Neural crest cell (in vitro differentiated cells): ENCODE measurements around the gene FAF1. TPM values are rescaled to one million over a fixed set of nuclear protein-coding genes. Genes with fewer than 3 reads are reported as not detected.

Source experiments
- DNase-seq: peaks from one replicate; pipeline ENCODE4 v3.0.0; 2021; ENCODE audit warnings: low read depth, mixed read lengths, low spot score
- H3K27ac Mint-ChIP-seq: one replicate; pipeline ENCODE4 v1.8.0; 2021; ENCODE audit warnings: mild to moderate bottlenecking, mixed read lengths; ENCODE audit not compliant: unreplicated experiment
- H3K27me3 Mint-ChIP-seq: 2 replicates; pipeline ENCODE4 v1.8.0; 2021; ENCODE audit warnings: low read depth, mild to moderate bottlenecking, mixed read lengths
- H3K36me3 Mint-ChIP-seq: 2 replicates; pipeline ENCODE4 v1.8.0; 2021; ENCODE audit warnings: low read depth, mild to moderate bottlenecking, mixed read lengths
- H3K4me1 Mint-ChIP-seq: 2 replicates; pipeline ENCODE4 v1.8.0; 2021; ENCODE audit warnings: mixed read lengths
- H3K4me3 Mint-ChIP-seq: one replicate; pipeline ENCODE4 v1.8.0; 2021; ENCODE audit warnings: mild to moderate bottlenecking, mixed read lengths
- H3K9me3 Mint-ChIP-seq: 2 replicates; pipeline ENCODE4 v1.8.0; 2021; ENCODE audit warnings: mixed read lengths
- CTCF ChIP-seq: fragments of 200-600 bp; sonication (generic); conservative IDR thresholded peaks from 2 replicates; pipeline ENCODE4 v1.5.0; 2021; ENCODE audit warnings: antibody characterized with exemption, mild to moderate bottlenecking
- total RNA-seq: library from RNA; stranded (reverse); gene quantifications from 2 replicates; pipeline ENCODE4 v1.2.1, GENCODE V29; 2021

Gene FAF1
- total RNA-seq, 1 donor from 2014 or later: 73.0 TPM

- Mint-ChIP-seq H3K27me3 (peaks cover 48% of the 10 kb centered on the region), H3K9me3 (no peaks in the 10 kb centered on the region), H3K36me3 (no peaks in the 10 kb centered on the region), H3K27ac (no peak overlapping the region), H3K4me1 (no peaks in the 10 kb centered on the region), H3K4me3 (no peak overlapping the region)
- DNase-seq: no peak
- no peak for TF ChIP-seq CTCF
These were observed 29.6 kb upstream of the FAF1 start for GRCh38 chr1:50989694-50990093.

- peaks cover 68% of the 10 kb centered on the region for H3K27me3 Mint-ChIP-seq
- no peak overlapping the region for H3K27ac Mint-ChIP-seq
- no peaks in the 10 kb centered on the region for H3K9me3 Mint-ChIP-seq
- TF ChIP-seq CTCF: no peak
- H3K36me3 Mint-ChIP-seq: no peaks in the 10 kb centered on the region
- no peaks in the 10 kb centered on the region for H3K4me1 Mint-ChIP-seq
- no peak for DNase-seq
- no peak overlapping the region for H3K4me3 Mint-ChIP-seq
These were observed 26.6 kb upstream of the FAF1 start for GRCh38 chr1:50986653-50987052.

- H3K27ac Mint-ChIP-seq: no peak overlapping the region
- no peak overlapping the region for H3K4me3 Mint-ChIP-seq
- H3K9me3 Mint-ChIP-seq: no peaks in the 10 kb centered on the region
- no peak for TF ChIP-seq CTCF
- no peak for DNase-seq
- no peaks in the 10 kb centered on the region for H3K4me1 Mint-ChIP-seq
- H3K27me3 Mint-ChIP-seq: peaks cover 82% of the 10 kb centered on the region
- no peaks in the 10 kb centered on the region for H3K36me3 Mint-ChIP-seq
These were observed 25.0 kb upstream of the FAF1 start for GRCh38 chr1:50985094-50985493.

- Mint-ChIP-seq H3K36me3 (no peaks in the 10 kb centered on the region), H3K27me3 (peaks cover 92% of the 10 kb centered on the region), H3K4me3 (no peak overlapping the region), H3K9me3 (no peaks in the 10 kb centered on the region), H3K27ac (no peak overlapping the region), H3K4me1 (peaks cover 5% of the 10 kb centered on the region)
- no peak for TF ChIP-seq CTCF
- DNase-seq: no peak
These were observed 23.2 kb upstream of the FAF1 start for GRCh38 chr1:50983219-50983802.

DNA sequence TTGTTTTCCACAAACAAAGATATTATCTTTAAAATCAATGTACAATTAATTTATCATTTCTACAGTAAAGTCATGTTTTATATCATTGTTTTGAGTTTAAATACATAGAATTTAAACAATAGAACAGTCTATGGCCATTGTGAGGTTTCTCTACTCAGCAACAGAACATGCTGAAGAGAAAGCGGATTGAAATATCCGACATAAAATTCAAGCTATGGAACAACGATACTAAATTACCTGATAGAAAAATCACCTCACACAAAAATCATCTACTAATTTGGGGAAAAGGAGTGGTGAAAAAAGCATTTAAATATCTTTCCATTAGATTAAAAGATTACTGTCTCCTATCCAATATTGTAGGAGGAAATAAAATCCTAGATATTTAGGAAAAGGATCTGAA is 22.5 kb upstream of the FAF1 start:
- H3K4me1 Mint-ChIP-seq: peaks cover 5% of the 10 kb centered on the region

More for the DNA sequence above, 22.5 kb upstream of the FAF1 start:
- H3K9me3 Mint-ChIP-seq: no peaks in the 10 kb centered on the region
- no peak overlapping the region for H3K27ac Mint-ChIP-seq
- no peak overlapping the region for H3K4me3 Mint-ChIP-seq
- peaks cover 93% of the 10 kb centered on the region for H3K27me3 Mint-ChIP-seq
- DNase-seq: no peak
- TF ChIP-seq CTCF: no peak
- H3K36me3 Mint-ChIP-seq: no peaks in the 10 kb centered on the region
